Caco-2 (cell line): ENCODE data around the gene DNAH8. TPM values are rescaled to one million over a fixed set of nuclear protein-coding genes. Genes with fewer than 3 reads are reported as not detected.
"Not testable (repeated sequence)": the region's sequence is repeated elsewhere in the genome, so short reads cannot be mapped to it uniquely, and the experiment has no call there.

Experiments used
- BruUV-seq: library from RNA; stranded (reverse); fragments of 400-500 nt; replicated peaks from 2 replicates; lab custom pipeline; 2021; lab: Mats Ljungman, UMichigan
- CTCF ChIA-PET: fragments of 300-600 bp; sonication (Branson Sonifier 250); formaldehyde crosslinking; loops from one replicate; lab custom pipeline; 2022; ENCODE audit warnings: antibody characterized with exemption; lab: Charles Lee
- POLR2A ChIA-PET: fragments of 300-600 bp; sonication (Branson Sonifier 250); formaldehyde crosslinking; loops from one replicate; lab custom pipeline; 2022; ENCODE audit warnings: antibody characterized with exemption; lab: Charles Lee
- DNase-seq, 2 experiments: peaks; one replicate each; pipeline versions ENCODE4 v3.0.0 to v3.0.0-alpha.2; 2020 to 2022
- H3K27me3 ChIP-seq: replicated peaks from 2 replicates; pipeline ENCODE4 v1.6.0; 2011; ENCODE audit warnings: low read length; ENCODE audit not compliant: control insufficient read depth, insufficient read depth
- H3K36me3 ChIP-seq: 2 replicates; pipeline ENCODE4 v1.5.1; 2011; ENCODE audit warnings: low read length; ENCODE audit not compliant: control insufficient read depth, insufficient read depth
- H3K4me1 ChIP-seq: fragments of 250-450 bp; sonication (Bioruptor Pico); 2 replicates; pipeline ENCODE4 v1.5.1; 2020; ENCODE audit warnings: mild to moderate bottlenecking
- H3K4me3 ChIP-seq: 2 replicates; pipeline ENCODE4 v1.5.1; 2011; ENCODE audit warnings: low read depth, mild to moderate bottlenecking, control low read depth, low read length
- H3K9me3 ChIP-seq: fragments of 250-450 bp; sonication (Bioruptor Pico); 2 replicates; pipeline ENCODE4 v1.5.1; 2020; ENCODE audit warnings: mild to moderate bottlenecking, moderate library complexity
- H3K27ac Mint-ChIP-seq: one replicate; pipeline ENCODE4 v1.8.0; 2022; ENCODE audit warnings: mixed read lengths; ENCODE audit not compliant: unreplicated experiment
- H3K27me3 Mint-ChIP-seq: one replicate; pipeline ENCODE4 v1.8.0; 2022; ENCODE audit warnings: mixed read lengths; ENCODE audit not compliant: insufficient read depth, unreplicated experiment
- H3K36me3 Mint-ChIP-seq: one replicate; pipeline ENCODE4 v1.8.0; 2022; ENCODE audit warnings: mild to moderate bottlenecking, mixed read lengths; ENCODE audit not compliant: insufficient read depth, unreplicated experiment
- H3K4me1 Mint-ChIP-seq: one replicate; pipeline ENCODE4 v1.8.0; 2022; ENCODE audit warnings: low read depth, mixed read lengths; ENCODE audit not compliant: unreplicated experiment
- H3K4me3 Mint-ChIP-seq: one replicate; pipeline ENCODE4 v1.8.0; 2022; ENCODE audit warnings: mild to moderate bottlenecking, moderate library complexity, mixed read lengths; ENCODE audit not compliant: unreplicated experiment
- H3K9me3 Mint-ChIP-seq: one replicate; pipeline ENCODE4 v1.8.0; 2022; ENCODE audit warnings: mixed read lengths; ENCODE audit not compliant: unreplicated experiment
- CTCF ChIP-seq, 2 experiments: fragments of 200-600 bp in 1 of 2; IDR thresholded peaks; 1 replicate in 1 of 2; 2 replicates in 1 of 2; pipeline versions ENCODE4 v1.5.1 to v1.8.0; 2011 to 2022; ENCODE audit warnings: antibody characterized with exemption in 1 of 2, control low read depth in 1 of 2, inconsistent platforms in 1 of 2, low read depth in 1 of 2, low read length in 1 of 2, mild to moderate bottlenecking in 1 of 2, moderate library complexity in 1 of 2; ENCODE audit not compliant: insufficient read depth in 1 of 2, severe bottlenecking in 1 of 2, unreplicated experiment in 1 of 2
- intact Hi-C: fragments of 100-400 bp; cut with micrococcal nuclease; formaldehyde crosslinking; loops from one replicate; pipeline ENCODE4 v1.10.0; 2022; ENCODE audit not compliant: unreplicated experiment
- total RNA-seq: library from RNA; stranded (reverse); gene quantifications from 2 replicates; pipeline ENCODE4 v1.2.3, GENCODE V29; 2022

The DNAH8 gene
- total RNA-seq, 1 experiment from 2014 or later, result not detected

DNA sequence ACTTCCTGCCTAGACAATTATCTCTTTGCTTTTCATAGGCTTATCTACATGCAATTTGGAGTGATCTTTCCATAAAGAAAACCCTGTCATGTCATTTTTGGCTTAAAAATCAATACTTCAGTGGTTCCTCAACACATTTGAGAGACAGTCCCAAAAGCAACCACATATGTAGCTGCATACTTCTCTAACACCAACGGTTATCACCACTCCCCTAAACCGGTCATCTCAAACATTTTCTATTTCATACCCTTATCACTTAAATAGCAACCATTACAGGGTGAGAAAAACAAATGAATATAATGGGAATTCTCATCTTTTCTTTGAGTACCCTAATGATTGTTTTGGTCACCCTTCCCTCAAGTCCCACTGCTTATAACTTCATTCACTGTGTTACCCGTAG lies 17.3 kb upstream of the DNAH8 start:
- CTCF ChIA-PET, result no interaction called here
- Histone ChIP-seq H3K4me3 (no peak overlapping the region), H3K4me1 (0 out of 2 replicates have a peak, but pooled peaks cover 25% of the 10 kb centered on the region), H3K27me3 (no peaks in the 10 kb centered on the region), H3K36me3 (peaks cover 3% of the 10 kb centered on the region), H3K9me3 (peaks cover 8% of the 10 kb centered on the region)
- no peak overlapping the region for H3K27ac Mint-ChIP-seq
- H3K4me3 Mint-ChIP-seq, result no peak overlapping the region
- TF ChIP-seq CTCF (IDR thresholded peaks at IDR 0.05; ENCODE audit: insufficient read depth in 1 of 2, low read depth in 1 of 2, low read length in 1 of 2, severe bottlenecking in 1 of 2, unreplicated experiment in 1 of 2), result no peak
- POLR2A ChIA-PET, result no interaction called here
- no TSS peak for BruUV-seq
- peaks cover 24% of the 10 kb centered on the region for H3K4me1 Mint-ChIP-seq
- peaks cover 25% of the 10 kb centered on the region for H3K9me3 Mint-ChIP-seq
- no peaks in the 10 kb centered on the region for H3K27me3 Mint-ChIP-seq
- intact Hi-C loops, result no loop called here
- peaks cover 39% of the 10 kb centered on the region for H3K36me3 Mint-ChIP-seq
- no peak for DNase-seq

DNA sequence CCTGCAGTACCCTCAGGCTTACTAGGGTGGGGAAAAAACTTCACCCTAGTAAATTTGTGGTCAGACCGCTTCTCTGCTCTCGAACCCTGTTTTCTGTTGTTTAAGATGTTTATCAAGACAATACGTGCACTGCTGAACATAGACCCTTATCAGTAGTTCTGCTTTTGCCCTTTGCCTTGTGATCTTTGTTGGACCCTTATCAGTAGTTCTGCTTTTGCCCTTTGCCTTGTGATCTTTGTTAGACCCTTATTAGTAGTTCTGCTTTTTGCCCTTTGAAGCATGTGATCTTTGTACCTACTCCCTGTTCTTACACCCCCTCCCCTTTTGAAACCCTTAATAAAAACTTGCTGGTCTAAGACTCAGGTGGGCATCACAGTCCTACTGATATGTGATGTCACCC lies 15.4 kb upstream of the DNAH8 start:
- CTCF ChIA-PET, DNase-seq, H3K27me3 Mint-ChIP-seq, BruUV-seq, POLR2A ChIA-PET, H3K27ac Mint-ChIP-seq, H3K27me3 ChIP-seq, H3K4me3 ChIP-seq, H3K36me3 ChIP-seq, H3K9me3 ChIP-seq: not testable (repeated sequence)
- Mint-ChIP-seq H3K36me3 (peaks cover 42% of the 10 kb centered on the region), H3K4me3 (peak overlapping the region; percentile 44), H3K4me1 (peaks cover 24% of the 10 kb centered on the region), H3K9me3 (peaks cover 25% of the 10 kb centered on the region)
- H3K4me1 ChIP-seq, result 0 out of 2 replicates have a peak, but pooled peaks cover 25% of the 10 kb centered on the region
- intact Hi-C loops, result loop anchor here (5.0 kb wide), 1 partner anchor 98 kb away; no protein-coding TSS in a partner anchor

GRCh38 chr6:38701551-38701950 lies 13.6 kb upstream of the DNAH8 start:
- H3K27me3 ChIP-seq, result no peaks in the 10 kb centered on the region
- peak overlapping the region; percentile 98 for H3K4me3 Mint-ChIP-seq
- H3K27ac Mint-ChIP-seq, result peak overlapping the region; percentile 91
- no peak for DNase-seq
- H3K9me3 ChIP-seq, result peaks cover 8% of the 10 kb centered on the region
- CTCF ChIA-PET, result no interaction called here
- H3K4me3 ChIP-seq, result no peak overlapping the region
- peaks cover 3% of the 10 kb centered on the region for H3K36me3 ChIP-seq
- H3K4me1 Mint-ChIP-seq, result peaks cover 17% of the 10 kb centered on the region
- POLR2A ChIA-PET, result no interaction called here
- no TSS peak for BruUV-seq
- intact Hi-C loops, result loop anchor here (5.0 kb wide), 1 partner anchor 96 kb away; no protein-coding TSS in a partner anchor
- TF ChIP-seq CTCF (IDR thresholded peaks at IDR 0.05; ENCODE audit: insufficient read depth in 1 of 2, low read depth in 1 of 2, low read length in 1 of 2, severe bottlenecking in 1 of 2, unreplicated experiment in 1 of 2), result no peak
- H3K9me3 Mint-ChIP-seq, result peaks cover 25% of the 10 kb centered on the region
- 0 out of 2 replicates have a peak, but pooled peaks cover 10% of the 10 kb centered on the region for H3K4me1 ChIP-seq
- H3K36me3 Mint-ChIP-seq, result peaks cover 42% of the 10 kb centered on the region
- H3K27me3 Mint-ChIP-seq, result no peaks in the 10 kb centered on the region
